Measurements from ENCODE around the gene FUT8.

DNA sequence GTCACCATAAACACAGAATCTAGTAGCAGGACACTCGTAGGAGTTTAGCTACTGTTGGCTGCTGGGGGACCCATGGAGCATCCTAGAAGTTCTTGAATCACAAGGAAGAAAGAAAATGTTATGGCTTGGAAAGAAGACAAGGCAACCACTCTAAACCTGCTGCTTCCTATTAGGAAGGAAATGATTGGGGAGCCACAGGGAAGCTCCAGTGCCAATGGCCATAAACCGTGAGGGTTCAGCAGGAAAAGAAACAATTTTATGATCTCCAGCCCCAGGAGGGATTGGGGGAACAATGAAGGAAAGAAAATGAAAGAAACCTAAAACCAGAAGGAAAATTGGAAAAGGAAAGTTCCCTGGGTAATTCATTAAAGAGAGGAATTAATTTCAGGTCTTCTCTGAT lies 372.0 kb downstream of the FUT8 start:
- TF ChIP-seq, protein P1, sequence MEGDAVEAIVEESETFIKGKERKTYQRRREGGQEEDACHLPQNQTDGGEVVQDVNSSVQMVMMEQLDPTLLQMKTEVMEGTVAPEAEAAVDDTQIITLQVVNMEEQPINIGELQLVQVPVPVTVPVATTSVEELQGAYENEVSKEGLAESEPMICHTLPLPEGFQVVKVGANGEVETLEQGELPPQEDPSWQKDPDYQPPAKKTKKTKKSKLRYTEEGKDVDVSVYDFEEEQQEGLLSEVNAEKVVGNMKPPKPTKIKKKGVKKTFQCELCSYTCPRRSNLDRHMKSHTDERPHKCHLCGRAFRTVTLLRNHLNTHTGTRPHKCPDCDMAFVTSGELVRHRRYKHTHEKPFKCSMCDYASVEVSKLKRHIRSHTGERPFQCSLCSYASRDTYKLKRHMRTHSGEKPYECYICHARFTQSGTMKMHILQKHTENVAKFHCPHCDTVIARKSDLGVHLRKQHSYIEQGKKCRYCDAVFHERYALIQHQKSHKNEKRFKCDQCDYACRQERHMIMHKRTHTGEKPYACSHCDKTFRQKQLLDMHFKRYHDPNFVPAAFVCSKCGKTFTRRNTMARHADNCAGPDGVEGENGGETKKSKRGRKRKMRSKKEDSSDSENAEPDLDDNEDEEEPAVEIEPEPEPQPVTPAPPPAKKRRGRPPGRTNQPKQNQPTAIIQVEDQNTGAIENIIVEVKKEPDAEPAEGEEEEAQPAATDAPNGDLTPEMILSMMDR (IDR thresholded peaks at IDR 0.05; ENCODE audit: low read depth, low read length, missing input control): no peak
- TF ChIP-seq RAD21 (IDR thresholded peaks at IDR 0.05) (no peak), YY1 (IDR thresholded peaks at IDR 0.05) (no peak), FOXA1 (IDR thresholded peaks at IDR 0.05) (no peak), TAF1 (conservative IDR thresholded peaks at IDR 0.05) (no peak), GABPA (IDR thresholded peaks at IDR 0.05 in 1 of 2, conservative IDR thresholded peaks at IDR 0.05 in 1 of 2) (no peak), RXRA (IDR thresholded peaks at IDR 0.05) (no peak), EGR1 (IDR thresholded peaks at IDR 0.05; ENCODE audit: low read depth in 2 of 2) (no peak), SP1 (IDR thresholded peaks at IDR 0.05) (no peak), HNF4G (IDR thresholded peaks at IDR 0.05) (no peak), NR2F2 (IDR thresholded peaks at IDR 0.05) (no peak)
- TF ChIP-seq, protein P2, sequence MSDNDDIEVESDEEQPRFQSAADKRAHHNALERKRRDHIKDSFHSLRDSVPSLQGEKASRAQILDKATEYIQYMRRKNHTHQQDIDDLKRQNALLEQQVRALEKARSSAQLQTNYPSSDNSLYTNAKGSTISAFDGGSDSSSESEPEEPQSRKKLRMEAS (IDR thresholded peaks at IDR 0.05): no peak
- TF ChIP-seq, protein P3, sequence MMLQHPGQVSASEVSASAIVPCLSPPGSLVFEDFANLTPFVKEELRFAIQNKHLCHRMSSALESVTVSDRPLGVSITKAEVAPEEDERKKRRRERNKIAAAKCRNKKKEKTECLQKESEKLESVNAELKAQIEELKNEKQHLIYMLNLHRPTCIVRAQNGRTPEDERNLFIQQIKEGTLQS (IDR thresholded peaks at IDR 0.05): no peak
- TF ChIP-seq, protein P4, sequence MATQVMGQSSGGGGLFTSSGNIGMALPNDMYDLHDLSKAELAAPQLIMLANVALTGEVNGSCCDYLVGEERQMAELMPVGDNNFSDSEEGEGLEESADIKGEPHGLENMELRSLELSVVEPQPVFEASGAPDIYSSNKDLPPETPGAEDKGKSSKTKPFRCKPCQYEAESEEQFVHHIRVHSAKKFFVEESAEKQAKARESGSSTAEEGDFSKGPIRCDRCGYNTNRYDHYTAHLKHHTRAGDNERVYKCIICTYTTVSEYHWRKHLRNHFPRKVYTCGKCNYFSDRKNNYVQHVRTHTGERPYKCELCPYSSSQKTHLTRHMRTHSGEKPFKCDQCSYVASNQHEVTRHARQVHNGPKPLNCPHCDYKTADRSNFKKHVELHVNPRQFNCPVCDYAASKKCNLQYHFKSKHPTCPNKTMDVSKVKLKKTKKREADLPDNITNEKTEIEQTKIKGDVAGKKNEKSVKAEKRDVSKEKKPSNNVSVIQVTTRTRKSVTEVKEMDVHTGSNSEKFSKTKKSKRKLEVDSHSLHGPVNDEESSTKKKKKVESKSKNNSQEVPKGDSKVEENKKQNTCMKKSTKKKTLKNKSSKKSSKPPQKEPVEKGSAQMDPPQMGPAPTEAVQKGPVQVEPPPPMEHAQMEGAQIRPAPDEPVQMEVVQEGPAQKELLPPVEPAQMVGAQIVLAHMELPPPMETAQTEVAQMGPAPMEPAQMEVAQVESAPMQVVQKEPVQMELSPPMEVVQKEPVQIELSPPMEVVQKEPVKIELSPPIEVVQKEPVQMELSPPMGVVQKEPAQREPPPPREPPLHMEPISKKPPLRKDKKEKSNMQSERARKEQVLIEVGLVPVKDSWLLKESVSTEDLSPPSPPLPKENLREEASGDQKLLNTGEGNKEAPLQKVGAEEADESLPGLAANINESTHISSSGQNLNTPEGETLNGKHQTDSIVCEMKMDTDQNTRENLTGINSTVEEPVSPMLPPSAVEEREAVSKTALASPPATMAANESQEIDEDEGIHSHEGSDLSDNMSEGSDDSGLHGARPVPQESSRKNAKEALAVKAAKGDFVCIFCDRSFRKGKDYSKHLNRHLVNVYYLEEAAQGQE (IDR thresholded peaks at IDR 0.05): no peak

Measured in liver (tissue), 3 donors.